ENCODE measurements around the gene KLF18.
"Not testable (repeated sequence)": the region's sequence is repeated elsewhere in the genome, so short reads cannot be mapped to it uniquely, and the experiment has no call there.

Gene KLF18

GRCh38 chr1:44141531-44141930, at the start of gene KLF18:
TSS of gene KLF18 (minus strand) at chr1:44141631. CDS start at chr1:44141631, 0 bp downstream.
- no peak for DNase-seq (ENCODE audit: low spot score)

GRCh38 chr1:44174630-44175029, 33.2 kb upstream of the KLF18 start:
- DNase-seq (ENCODE audit: low spot score): no peak

GRCh38 chr1:44170281-44170823, 28.9 kb upstream of the KLF18 start:
- DNase-seq (ENCODE audit: low spot score): no peak

DNA sequence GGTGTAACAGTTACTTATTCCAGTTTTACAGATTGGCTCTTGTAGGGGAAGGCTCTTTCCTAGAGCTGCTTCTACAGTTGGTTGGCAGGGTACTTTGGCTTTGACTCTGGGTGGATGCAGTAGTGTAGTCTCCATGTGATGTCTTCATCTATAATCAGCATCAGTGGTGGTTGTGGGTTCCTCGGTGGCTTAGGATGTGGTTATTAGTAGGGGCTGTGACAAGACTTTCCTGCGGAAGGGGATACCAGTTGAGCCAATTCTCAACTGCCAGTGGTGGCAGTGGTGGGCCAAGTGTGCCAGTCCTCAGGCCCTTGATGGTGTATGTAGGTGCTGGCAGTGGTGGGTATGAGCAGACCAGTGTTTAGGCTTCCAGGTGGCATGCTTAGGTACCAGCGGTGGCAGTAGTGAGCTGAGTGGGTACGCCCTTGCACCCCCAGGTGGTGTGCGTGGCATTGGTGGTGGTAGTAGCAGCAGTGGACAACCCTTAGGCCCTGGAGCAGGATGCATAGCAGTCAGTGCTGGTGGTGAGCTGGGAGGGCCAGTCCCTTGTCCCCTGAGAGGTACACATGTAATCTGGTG, 27.2 kb upstream of the KLF18 start:
- DNase-seq (ENCODE audit: low spot score): no peak

- no peak for DNase-seq (ENCODE audit: low spot score)
Measured at GRCh38 chr1:44161546-44161945, 20.1 kb upstream of the KLF18 start.

DNA sequence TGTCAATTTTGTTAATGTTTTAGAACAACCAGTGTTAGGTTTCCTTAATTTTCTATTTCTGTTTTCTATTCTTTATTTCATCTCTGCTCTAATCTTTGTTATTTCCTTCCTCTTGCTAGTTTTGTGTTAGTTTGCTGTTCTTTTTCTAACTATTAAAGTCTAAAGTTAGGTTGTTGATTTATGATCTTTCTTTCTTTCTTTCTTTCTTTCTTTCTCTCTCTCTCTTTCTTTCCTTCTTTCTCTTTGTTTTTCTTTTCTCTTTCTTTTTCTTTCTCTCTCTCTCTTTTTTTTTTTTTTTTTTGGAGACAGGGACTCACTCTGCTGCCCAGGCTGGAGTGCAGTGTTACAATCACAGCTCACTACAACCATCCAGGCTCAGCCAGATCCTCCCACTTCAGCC, 17.4 kb upstream of the KLF18 start:
- no peak for DNase-seq (ENCODE audit: low spot score)

DNA sequence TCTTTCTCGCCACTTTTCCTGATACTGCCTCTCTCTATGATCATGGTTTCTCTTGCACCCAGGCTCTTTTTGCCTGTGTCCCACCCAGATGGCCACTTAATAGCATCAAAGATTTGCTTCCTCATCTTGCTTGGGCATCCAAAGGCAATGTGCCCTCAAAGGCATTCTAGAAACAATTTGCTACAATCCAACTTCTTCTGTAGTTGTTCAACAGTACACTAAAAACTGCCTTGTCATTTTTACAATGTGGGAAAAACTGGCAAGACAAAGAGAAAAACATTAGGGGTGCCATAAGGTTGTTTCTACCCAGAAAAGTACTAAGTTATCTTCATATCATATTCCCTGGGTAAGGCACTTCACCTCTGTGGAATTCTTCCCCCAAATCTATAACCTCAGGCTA, 16.5 kb upstream of the KLF18 start:
- DNase-seq (ENCODE audit: low spot score): no peak

DNA sequence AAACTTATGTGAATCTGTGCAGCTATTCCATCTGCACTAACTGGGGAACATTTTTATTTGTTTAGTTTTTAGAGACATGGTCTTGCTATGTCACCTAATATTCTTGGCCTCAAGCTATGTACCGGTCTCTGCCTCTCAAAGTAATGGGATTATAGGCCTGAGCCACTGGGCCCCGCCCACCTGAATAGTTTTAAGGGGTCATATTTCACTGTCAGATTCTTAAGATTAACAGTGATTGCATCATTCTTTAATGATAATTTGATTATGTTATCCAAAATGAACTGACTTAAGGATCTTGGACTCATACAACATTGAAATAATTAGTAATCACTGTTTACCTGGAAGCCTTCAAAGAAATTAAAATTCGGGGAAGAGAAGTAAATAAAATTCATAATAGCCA, 12.6 kb upstream of the KLF18 start:
- no peak for DNase-seq (ENCODE audit: low spot score)

GRCh38 chr1:44152692-44153091, 11.3 kb upstream of the KLF18 start:
- no peak for DNase-seq (ENCODE audit: low spot score)

GRCh38 chr1:44151808-44152207, 10.4 kb upstream of the KLF18 start:
- no peak for DNase-seq (ENCODE audit: low spot score)

DNA sequence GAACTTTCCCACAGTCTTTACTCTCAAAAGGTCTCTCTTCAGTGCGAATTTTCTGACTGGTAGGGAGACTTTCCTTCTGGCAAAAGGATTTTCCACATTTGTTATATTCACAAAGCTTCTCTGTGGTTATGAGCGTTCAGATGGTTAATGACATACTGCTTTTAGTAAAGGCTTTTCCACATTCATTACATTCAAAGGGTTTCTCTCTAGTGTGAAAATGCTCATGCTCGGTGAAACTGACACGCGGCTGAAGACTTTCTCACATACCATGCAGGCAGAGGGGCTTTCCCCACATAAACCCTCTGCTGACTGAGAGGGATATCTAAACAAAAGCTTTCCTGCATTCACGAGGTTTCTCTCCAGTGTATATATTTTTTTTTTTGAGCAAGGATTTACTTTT, 9.9 kb upstream of the KLF18 start:
- no peak for DNase-seq (ENCODE audit: low spot score)

DNA sequence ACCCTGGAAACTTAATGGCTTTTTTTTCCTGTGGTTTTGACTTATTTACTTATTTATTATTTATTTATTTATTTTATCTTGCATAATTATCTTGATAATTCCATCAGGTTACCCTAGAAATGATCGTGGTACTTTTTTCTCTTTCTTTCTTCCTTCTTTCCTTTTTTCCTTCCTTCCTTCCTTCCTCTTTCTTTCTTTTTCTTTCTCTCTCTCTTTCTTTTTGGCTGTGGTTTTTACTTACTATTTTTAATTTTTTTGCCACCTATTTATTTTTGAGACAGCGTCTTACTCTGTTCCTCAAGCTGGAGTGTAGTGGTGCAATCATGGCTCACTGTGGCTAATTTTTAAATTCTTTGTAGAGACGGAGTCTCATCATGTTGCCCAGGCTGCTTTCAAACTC, 6.2 kb upstream of the KLF18 start:
- DNase-seq (ENCODE audit: low spot score): no peak

DNA sequence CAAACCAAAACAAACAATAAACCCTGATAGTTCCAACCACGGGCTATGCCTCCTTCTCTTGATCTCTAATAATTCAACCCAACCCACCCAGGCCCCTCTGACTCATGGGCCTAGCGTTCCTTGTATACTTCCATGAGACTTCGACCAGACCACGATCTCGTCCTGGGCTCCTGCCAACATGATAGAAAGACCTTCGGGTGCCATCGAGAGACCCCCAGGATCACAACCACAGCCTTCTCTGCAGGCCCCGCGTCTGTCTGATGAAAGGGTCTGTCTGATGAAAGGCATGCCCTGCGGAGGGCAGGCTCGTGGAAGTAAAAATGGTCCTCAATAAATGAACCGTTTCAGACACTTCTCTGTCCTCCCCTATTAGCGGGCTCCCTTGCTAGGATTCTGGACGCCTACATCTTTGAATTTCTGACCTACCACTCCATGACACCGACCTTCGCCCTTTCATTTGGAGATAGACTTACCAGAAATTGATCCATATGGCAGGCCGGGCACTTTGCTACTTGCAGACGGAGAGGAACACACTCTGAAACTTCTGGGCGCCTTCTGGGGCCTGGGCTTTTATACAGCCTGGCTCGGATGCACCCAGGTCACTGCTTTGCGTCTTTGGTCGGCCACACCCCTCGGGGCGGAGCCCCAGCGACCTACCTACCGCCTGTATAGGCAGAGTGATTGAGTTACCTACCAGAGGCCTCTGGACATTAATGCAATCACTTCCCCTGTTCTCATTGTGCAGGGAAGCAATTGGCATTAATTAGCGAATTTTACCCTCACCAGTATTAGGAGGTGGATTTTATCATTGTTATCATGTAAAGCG, 5.3 kb upstream of the KLF18 start:
- no peak for DNase-seq (ENCODE audit: low spot score)

DNA sequence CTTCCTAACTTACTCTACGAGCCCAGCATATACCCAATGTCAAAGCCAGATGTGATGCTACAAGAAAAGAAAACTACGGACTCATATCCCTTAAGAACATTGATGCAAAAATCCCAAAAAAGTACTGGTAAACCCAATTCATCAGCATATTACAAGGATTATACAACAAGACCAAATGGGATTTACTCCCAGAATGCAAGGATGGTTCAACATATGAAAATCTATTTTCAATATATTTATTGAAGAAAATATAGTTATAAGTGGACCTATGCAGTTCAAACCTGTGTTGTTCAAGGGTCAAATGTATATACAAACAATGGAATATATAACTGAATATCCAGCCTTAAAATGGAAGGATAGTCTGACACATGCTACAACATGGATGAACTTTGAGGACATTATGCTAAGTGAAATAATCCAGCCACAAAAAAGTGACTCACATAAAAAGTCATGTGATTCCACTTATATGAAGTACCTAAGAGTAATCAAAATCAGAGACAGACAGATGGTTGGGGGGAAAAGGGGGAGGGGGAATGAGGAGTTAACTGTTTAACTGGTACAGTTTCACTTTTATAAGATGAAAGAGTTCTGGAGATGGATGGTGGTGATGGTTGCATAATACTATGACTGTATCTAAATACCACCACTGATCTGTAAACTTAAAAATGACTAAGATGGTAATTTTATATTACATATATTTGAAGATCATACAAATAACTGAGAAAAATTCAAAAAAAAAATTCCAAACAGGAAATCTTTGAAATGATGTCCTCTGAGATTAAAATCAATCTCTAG, 3.7 kb upstream of the KLF18 start:
- DNase-seq (ENCODE audit: low spot score): no peak

DNA sequence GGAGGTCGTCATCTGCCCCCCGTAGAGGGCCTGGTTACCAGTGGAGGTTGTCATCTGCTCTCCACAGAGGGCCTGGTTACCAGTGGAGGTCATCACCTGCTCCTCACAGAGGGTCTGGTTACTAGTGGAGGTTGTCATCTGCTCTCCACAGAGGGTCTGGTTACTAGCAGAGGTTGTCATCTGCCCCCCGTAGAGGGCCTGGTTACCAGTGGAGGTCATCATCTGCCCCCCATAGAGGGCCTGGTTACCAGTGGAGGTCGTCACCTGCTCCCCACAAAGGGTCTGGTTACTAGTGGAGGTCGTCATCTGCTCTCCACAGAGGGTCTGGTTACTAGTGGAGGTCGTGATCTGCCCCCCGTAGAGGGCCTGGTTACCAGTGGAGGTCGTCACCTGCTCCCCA, 1.9 kb downstream of the KLF18 start:
- DNase-seq (ENCODE audit: low spot score): not testable (repeated sequence)

- no peak for DNase-seq (ENCODE audit: low spot score)
Measured at GRCh38 chr1:44138239-44138638, 3.2 kb downstream of the KLF18 start.

GRCh38 chr1:44135886-44136285, 5.5 kb downstream of the KLF18 start:
- no peak for DNase-seq (ENCODE audit: low spot score)

DNA sequence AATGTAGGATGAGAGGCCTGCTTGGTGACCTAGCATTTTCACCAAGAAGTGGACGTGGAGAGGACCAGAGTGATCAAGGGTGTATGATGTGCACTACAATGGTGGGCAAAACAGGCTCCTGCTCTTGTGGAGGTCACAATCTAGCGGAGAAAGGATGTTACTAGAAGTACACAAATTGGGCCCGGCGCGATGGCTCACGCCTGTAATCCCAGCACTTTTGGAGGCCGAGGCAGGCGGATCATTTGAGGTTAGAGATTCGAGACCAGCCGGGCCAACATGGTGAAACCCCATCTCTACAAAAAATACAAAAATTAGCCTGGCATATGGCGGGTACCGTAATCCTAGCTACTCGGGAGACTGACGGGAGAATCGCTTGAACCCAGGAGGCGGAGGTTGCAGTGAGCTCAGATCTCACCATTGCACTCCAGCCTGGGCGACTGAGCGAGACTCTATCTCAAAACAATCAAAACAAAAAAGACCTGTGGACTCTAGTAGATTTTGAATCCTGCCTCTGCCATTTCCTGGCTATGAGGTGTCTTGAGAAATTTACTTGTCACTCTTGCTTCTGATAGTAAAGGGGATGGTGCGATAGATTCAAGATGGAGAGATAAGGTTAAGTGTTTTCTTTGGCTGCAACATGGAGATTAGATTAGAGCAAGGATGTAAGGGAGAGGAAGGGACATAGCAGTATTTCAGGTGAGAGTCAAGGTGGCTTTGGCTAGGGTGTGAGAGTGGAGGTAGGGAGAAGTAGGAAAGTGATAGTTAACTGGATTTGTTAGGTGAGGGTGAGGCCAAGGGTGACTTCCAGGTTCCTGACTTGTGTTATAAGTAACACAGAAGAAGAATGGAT, 7.1 kb downstream of the KLF18 start:
- no peak for DNase-seq (ENCODE audit: low spot score)

DNA sequence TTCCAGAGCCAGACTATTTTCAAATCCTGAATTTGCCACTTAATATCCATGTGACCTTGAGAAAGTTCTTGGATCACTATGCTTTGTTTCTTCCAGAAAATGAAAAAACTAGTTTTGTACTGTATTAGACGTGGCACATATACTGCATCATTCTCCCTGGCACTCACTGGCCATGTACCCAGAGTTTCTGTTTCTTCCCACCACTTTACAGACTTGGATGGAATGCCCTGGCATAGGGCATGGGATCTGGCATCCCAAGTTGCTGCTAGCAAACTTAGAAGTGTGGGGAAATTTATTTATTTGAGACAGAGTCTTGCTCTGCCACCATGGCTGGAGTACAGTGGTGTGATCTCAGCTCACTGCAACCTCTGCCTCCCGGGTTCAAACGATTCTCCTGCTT, 10.0 kb downstream of the KLF18 start:
- no peak for DNase-seq (ENCODE audit: low spot score)

DNA sequence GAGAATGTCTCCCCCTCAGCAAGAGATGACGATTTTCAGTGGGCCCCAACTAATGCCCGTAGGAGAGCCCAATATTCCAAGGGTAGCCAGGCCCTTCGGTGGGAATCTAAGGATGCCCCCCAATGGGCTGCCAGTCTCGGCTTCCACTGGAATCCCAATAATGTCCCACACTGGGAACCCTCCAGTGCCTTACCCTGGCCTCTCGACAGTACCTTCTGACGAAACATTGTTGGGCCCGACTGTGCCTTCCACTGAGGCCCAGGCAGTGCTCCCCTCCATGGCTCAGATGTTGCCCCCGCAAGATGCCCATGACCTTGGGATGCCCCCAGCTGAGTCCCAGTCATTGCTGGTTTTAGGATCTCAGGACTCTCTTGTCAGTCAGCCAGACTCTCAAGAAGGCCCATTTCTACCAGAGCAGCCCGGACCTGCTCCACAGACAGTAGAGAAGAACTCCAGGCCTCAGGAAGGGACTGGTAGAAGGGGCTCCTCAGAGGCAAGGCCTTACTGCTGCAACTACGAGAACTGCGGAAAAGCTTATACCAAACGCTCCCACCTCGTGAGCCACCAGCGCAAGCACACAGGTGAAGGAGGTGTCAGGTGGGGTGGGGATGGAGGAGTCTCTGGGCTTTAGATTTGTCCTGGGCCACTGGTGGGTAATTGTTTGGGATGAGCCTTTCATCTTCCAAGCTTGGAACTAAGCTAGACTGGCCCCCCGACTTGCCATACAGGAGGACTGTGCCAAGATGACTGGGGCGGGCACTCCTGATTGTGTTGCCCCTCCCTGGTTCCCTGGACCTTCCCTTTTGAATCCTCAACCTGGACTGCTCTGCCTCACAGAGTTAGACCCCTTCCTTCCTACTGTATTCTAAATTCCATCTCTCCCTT, 11.6 kb downstream of the KLF18 start:
- DNase-seq (ENCODE audit: low spot score): no peak

All from globus pallidus (tissue), 1 donor.